Duodenal mucosa (tissue), 2 donors: ENCODE data around the gene CELSR3.

Experiments
- H3K27ac ChIP-seq: one replicate; pipeline ENCODE4 v1.7.0; 2013; ENCODE audit warnings: low read depth, low read length
- H3K27me3 ChIP-seq, 2 donors: one replicate each; pipeline ENCODE4 v1.7.0; 2013; ENCODE audit warnings: low read length in 2 of 2, control low read depth in 1 of 2; ENCODE audit not compliant: insufficient read depth in 2 of 2, control insufficient read depth in 1 of 2
- H3K36me3 ChIP-seq, 2 donors: one replicate each; pipeline ENCODE4 v1.7.0; 2013; ENCODE audit warnings: low read length in 2 of 2, control low read depth in 1 of 2; ENCODE audit not compliant: insufficient read depth in 2 of 2, control insufficient read depth in 1 of 2
- H3K4me1 ChIP-seq, 2 donors: one replicate each; pipeline ENCODE4 v1.7.0; 2013; ENCODE audit warnings: low read length in 2 of 2, control low read depth in 1 of 2; ENCODE audit not compliant: insufficient read depth in 2 of 2, control insufficient read depth in 1 of 2
- H3K4me3 ChIP-seq, 2 donors: one replicate each; pipeline ENCODE4 v1.7.0; 2013; ENCODE audit warnings: low read length in 2 of 2, low read depth in 1 of 2
- H3K9ac ChIP-seq, 2 donors: one replicate each; pipeline ENCODE4 v1.7.0; 2013; ENCODE audit warnings: low read length in 2 of 2, low read depth in 1 of 2
- H3K9me3 ChIP-seq, 2 donors: one replicate each; pipeline ENCODE4 v1.7.0; 2013; ENCODE audit warnings: low read length in 2 of 2, control low read depth in 1 of 2; ENCODE audit not compliant: control insufficient read depth in 1 of 2

The CELSR3 gene

GRCh38 chr3:48600711-48601621 is 61.7 kb downstream of the CELSR3 start:
- H3K27ac ChIP-seq, result no peak overlapping the region
- H3K27me3 ChIP-seq, result no peaks in the 10 kb centered on the region
- no peak overlapping the region for H3K4me3 ChIP-seq
- peaks cover 63 to 84% of the 10 kb centered on the region in 2 donors for H3K36me3 ChIP-seq
- peaks cover 0 to 22% of the 10 kb centered on the region in 2 donors for H3K4me1 ChIP-seq
- H3K9me3 ChIP-seq, result no peaks in the 10 kb centered on the region
- no peak overlapping the region for H3K9ac ChIP-seq

DNA sequence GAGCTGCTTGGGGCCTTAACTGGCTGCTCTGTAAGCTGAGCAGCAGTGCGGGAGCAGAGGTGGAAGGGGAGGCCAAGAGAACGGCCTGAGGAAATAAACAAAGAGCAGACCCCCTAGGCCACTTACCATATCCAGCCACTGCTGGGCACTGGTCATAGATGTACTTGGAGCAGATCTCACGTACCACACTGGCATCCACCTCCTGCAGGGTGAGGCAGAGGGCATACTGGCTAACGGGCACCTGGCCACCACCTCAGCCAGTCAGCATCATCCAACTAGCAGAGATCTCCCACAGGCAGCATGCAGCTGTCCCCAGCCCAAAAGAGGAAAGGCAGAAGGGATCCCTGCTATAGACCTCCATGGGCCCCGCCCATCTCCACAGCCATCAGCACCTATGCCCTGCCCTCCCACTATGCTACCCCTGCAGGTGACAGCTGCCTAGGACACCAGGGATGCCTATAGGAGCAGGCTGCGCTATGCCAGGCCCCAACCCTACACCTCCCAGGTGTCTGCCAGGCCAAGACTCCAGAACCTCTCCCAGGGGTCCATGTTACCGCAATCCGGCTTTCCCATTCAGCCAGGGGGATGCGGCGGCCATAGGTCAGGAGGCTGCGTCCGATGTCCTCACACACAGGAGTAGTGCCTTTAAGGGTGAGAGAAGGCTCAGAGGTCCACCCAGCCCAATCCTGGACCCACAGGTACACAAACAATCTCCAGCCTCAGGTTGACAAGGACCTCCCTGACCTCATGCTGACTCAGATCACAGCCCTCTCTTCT is 63.0 kb downstream of the CELSR3 start:
- Histone ChIP-seq H3K36me3 (peaks cover 51 to 72% of the 10 kb centered on the region in 2 donors), H3K27me3 (peaks cover 0 to 4% of the 10 kb centered on the region in 2 donors), H3K4me1 (peaks cover 0 to 31% of the 10 kb centered on the region in 2 donors), H3K9me3 (no peaks in the 10 kb centered on the region), H3K9ac (peak overlapping the region in 1 of 2 donors; percentile 10), H3K4me3 (no peak overlapping the region), H3K27ac (no peak overlapping the region)

- H3K9ac ChIP-seq, result peak overlapping the region in 1 of 2 donors; percentile 10
- H3K27me3 ChIP-seq, result peaks cover 0 to 5% of the 10 kb centered on the region in 2 donors
- H3K27ac ChIP-seq, result peak overlapping the region; percentile 23
- H3K36me3 ChIP-seq, result peaks cover 45 to 66% of the 10 kb centered on the region in 2 donors
- no peaks in the 10 kb centered on the region for H3K9me3 ChIP-seq
- H3K4me3 ChIP-seq, result no peak overlapping the region
- H3K4me1 ChIP-seq, result peaks cover 0 to 35% of the 10 kb centered on the region in 2 donors
Observed at GRCh38 chr3:48599077-48599501, 63.6 kb downstream of the CELSR3 start.

DNA sequence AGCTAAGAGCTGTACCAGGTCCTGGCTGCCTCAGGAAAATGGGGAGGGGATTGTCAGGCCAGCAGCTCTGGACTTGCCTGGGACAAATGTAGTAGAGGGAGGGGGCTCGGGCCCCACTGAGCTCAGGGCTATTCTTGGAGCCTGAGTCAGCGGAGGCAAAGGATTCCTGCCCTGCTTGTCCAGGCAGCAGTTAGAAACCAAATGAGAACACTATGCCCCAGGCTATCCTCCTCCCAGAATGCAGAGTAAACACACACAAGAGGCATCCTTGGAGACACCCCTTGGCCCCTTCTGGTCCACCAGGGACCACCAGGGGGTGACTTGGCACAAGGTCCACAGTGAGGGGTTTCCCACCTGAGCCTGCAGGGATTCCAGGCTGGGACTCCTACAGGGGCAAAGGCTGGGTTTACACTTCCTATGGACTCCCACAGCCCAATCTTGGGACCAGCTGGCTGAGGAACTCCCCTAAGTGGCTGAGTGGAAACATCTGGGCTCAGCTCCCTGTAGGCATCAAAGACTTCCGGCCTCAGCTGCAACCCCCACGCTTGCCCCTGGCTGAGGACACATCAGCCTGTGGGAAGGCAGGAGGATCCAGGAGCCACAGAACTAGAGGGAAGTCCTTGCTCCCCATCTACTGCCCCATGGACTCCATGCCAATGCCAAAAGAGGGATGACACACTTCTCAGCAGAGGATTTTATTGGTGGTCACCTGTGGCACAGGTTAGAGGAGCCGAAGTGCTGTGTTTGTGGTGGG is 64.2 kb downstream of the CELSR3 start:
- Histone ChIP-seq H3K36me3 (peaks cover 39 to 60% of the 10 kb centered on the region in 2 donors), H3K4me3 (no peak overlapping the region), H3K9ac (no peak overlapping the region), H3K9me3 (no peaks in the 10 kb centered on the region), H3K4me1 (peaks cover 0 to 35% of the 10 kb centered on the region in 2 donors), H3K27ac (peak overlapping the region; percentile 70), H3K27me3 (peaks cover 0 to 5% of the 10 kb centered on the region in 2 donors)

GRCh38 chr3:48597408-48597800 is 65.3 kb downstream of the CELSR3 start:
- Histone ChIP-seq H3K4me1 (peaks cover 0 to 35% of the 10 kb centered on the region in 2 donors), H3K27me3 (peaks cover 3 to 5% of the 10 kb centered on the region in 2 donors), H3K9ac (no peak overlapping the region), H3K4me3 (no peak overlapping the region), H3K36me3 (peaks cover 31 to 49% of the 10 kb centered on the region in 2 donors), H3K27ac (peak overlapping the region; percentile 24), H3K9me3 (no peaks in the 10 kb centered on the region)

GRCh38 chr3:48596676-48597407 is 65.8 kb downstream of the CELSR3 start:
- H3K27me3 ChIP-seq, result peaks cover 3 to 5% of the 10 kb centered on the region in 2 donors
- peaks cover 28 to 44% of the 10 kb centered on the region in 2 donors for H3K36me3 ChIP-seq

GRCh38 chr3:48596157-48596556 is 66.5 kb downstream of the CELSR3 start:
- Histone ChIP-seq H3K27me3 (peaks cover 3 to 5% of the 10 kb centered on the region in 2 donors), H3K9me3 (no peaks in the 10 kb centered on the region), H3K4me1 (peaks cover 0 to 35% of the 10 kb centered on the region in 2 donors), H3K36me3 (peaks cover 21 to 37% of the 10 kb centered on the region in 2 donors), H3K9ac (no peak overlapping the region), H3K4me3 (no peak overlapping the region), H3K27ac (no peak overlapping the region)

More at GRCh38 chr3:48596676-48597407, 65.8 kb downstream of the CELSR3 start:
- no peak overlapping the region for H3K9ac ChIP-seq
- H3K4me3 ChIP-seq, result no peak overlapping the region
- H3K27ac ChIP-seq, result no peak overlapping the region
- H3K4me1 ChIP-seq, result peaks cover 0 to 35% of the 10 kb centered on the region in 2 donors
- no peaks in the 10 kb centered on the region for H3K9me3 ChIP-seq

DNA sequence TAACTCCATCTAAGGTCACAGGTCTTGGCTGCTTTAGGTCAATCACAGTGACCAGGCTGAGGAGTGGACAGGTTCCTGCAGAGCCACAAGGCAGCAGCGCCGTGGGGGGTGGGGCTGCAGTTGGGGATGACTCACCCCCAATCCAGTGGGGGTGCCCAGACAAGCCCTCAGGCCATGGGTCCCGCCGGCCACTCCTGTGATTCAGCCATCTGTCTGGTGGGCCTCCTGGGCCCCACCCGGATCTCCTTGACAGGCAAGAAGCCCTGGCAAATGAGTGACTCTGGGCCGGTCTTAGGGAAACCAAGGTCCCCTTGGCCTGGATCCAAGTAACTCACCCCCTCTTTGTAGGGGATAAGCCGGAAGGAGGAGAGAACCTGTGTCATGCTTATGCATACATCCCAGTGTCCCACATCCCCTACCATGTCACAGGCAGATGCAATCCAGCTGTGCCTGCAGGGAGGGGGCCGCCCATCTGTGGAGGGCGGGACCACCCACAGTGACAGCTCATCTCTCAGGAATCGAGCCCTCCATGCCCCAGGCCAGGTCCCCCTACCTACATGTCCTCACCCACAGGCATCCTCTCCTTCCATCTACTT is 67.1 kb downstream of the CELSR3 start:
- Histone ChIP-seq H3K4me1 (peaks cover 0 to 35% of the 10 kb centered on the region in 2 donors), H3K36me3 (peaks cover 15 to 32% of the 10 kb centered on the region in 2 donors), H3K9ac (no peak overlapping the region), H3K27me3 (peaks cover 3 to 5% of the 10 kb centered on the region in 2 donors), H3K4me3 (no peak overlapping the region), H3K27ac (no peak overlapping the region), H3K9me3 (no peaks in the 10 kb centered on the region)

GRCh38 chr3:48595075-48595525 is 67.6 kb downstream of the CELSR3 start, which contains the start of gene COL7A1:
Gene COL7A1 (minus strand): TSS chr3:48595329. CDS start chr3:48595159, 170 bp downstream.
- H3K4me3 ChIP-seq, result peak within 1 kb of the TSS; percentile 5 to 59
- H3K9me3 ChIP-seq, result no peaks in the 10 kb centered on the region
- H3K27me3 ChIP-seq, result peaks cover 3 to 5% of the 10 kb centered on the region in 2 donors
- H3K36me3 ChIP-seq, result peaks cover 10 to 27% of the 10 kb centered on the region in 2 donors
- peaks cover 0 to 35% of the 10 kb centered on the region in 2 donors for H3K4me1 ChIP-seq
- peak within 1 kb of the TSS in 1 of 2 donors; percentile 10 for H3K9ac ChIP-seq
- H3K27ac ChIP-seq, result no peak within 1 kb of the TSS
